GM12865 (cell line): Measurements from ENCODE around the gene L1TD1.

ENCODE experiments used
- DNase-seq: peaks from one replicate; pipeline ENCODE4 v3.0.0; 2010; ENCODE audit warnings: low read depth
- H3K4me3 ChIP-seq: 2 replicates; pipeline ENCODE4 v1.5.1; 2011; ENCODE audit warnings: mild to moderate bottlenecking, low read depth, low read length, control low read depth
- TF ChIP-seq, protein P1 (sequence below): IDR thresholded peaks from 2 replicates; pipeline ENCODE4 v1.5.1; 2011; ENCODE audit warnings: low read length, control low read depth, low read depth, inconsistent platforms; ENCODE audit not compliant: insufficient read depth; ENCODE audit errors: missing control alignments

Gene L1TD1

DNA sequence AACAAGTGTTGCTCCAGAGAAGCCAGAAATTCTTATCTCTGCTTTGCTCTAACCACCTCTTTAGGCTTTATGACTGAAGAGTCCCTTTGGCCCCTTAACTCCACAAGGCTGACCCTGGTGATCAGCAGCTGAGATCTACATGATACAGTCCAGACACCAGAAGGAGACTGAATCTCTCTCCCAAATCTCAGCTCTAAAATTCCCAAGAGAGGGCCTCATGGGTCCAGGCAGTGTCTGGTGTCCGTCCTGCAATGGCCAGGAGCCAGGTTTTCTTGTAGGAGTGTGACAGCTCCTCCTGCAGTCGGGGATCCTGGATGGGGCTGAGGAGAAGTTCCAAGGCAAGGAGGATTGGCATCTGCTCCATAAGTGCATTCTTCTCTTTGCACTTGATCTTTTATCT lies 35.3 kb downstream of the L1TD1 start:
- no peak for DNase-seq
- TF ChIP-seq, protein P1, sequence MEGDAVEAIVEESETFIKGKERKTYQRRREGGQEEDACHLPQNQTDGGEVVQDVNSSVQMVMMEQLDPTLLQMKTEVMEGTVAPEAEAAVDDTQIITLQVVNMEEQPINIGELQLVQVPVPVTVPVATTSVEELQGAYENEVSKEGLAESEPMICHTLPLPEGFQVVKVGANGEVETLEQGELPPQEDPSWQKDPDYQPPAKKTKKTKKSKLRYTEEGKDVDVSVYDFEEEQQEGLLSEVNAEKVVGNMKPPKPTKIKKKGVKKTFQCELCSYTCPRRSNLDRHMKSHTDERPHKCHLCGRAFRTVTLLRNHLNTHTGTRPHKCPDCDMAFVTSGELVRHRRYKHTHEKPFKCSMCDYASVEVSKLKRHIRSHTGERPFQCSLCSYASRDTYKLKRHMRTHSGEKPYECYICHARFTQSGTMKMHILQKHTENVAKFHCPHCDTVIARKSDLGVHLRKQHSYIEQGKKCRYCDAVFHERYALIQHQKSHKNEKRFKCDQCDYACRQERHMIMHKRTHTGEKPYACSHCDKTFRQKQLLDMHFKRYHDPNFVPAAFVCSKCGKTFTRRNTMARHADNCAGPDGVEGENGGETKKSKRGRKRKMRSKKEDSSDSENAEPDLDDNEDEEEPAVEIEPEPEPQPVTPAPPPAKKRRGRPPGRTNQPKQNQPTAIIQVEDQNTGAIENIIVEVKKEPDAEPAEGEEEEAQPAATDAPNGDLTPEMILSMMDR = no peak
- no peak overlapping the region for H3K4me3 ChIP-seq

- DNase-seq = no peak
- TF ChIP-seq, protein P1 = no peak
- no peak overlapping the region for H3K4me3 ChIP-seq
Observed at GRCh38 chr1:62230718-62231117, 36.1 kb downstream of the L1TD1 start.

DNA sequence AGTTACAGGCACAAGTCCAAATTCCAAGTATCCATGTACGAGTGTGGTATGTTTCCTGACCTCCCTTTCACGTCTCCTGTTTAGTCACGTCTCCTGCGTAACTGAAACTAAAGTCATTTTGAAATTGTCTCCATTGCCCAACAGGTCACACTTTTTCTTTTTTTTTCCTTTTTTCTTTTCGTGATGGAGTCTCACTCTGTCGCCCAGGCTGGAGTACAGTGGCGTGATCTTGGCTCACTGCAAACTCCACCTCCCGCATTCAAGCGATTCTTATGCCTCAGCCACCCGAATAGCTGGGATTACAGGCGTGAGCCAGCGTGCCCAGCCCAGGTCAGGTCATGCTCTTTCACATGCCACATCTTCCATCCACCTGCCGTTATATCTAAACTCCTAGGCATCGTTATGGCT lies 38.2 kb downstream of the L1TD1 start:
- DNase-seq = no peak
- TF ChIP-seq, protein P1 = no peak

GRCh38 chr1:62233926-62234450 lies 39.3 kb downstream of the L1TD1 start:
- TF ChIP-seq, protein P1 = no peak
- DNase-seq = no peak
- no peak overlapping the region for H3K4me3 ChIP-seq

More for the DNA sequence above, 38.2 kb downstream of the L1TD1 start:
- H3K4me3 ChIP-seq = no peak overlapping the region

DNA sequence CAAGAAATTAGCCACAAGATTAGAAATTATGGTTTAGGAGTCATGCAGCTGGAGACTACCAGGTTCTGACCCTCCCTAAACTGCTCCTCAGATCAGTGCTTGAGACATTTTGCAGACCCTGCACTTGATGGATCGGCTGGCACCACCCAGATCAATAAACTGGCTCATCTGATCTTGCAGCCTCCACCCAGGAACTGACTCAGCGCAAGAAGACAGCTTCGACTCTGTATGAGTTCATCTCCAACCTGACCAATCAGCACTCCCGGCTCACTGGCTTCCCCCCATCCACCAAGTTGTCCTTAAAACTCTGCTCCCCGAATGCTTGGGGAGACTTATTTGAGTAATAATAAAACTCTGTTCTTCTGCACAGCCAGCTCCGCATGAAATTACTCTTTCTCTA lies 40.0 kb downstream of the L1TD1 start:
- H3K4me3 ChIP-seq = no peak overlapping the region
- DNase-seq = no peak
- TF ChIP-seq, protein P1 = no peak

DNA sequence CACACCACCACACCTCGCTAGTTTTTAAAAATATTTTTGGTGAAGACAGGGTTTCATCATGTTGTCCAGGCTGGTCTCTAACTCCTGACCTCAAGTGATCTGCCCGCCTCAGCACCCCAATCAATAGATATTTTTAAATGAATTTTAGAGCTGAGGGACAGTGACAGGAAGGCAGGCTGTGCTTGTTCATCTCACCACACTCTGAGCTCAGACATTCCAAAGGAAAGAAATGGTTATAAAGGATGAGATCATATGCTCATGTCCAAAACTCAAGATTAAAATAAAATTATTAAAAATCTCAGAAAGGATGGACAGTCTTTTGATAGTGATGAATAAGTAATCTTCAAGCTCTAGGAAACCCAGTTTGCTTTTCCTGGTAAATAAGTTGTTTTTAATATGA lies 40.9 kb downstream of the L1TD1 start:
- no peak for DNase-seq
- TF ChIP-seq, protein P1 = no peak
- no peak overlapping the region for H3K4me3 ChIP-seq

DNA sequence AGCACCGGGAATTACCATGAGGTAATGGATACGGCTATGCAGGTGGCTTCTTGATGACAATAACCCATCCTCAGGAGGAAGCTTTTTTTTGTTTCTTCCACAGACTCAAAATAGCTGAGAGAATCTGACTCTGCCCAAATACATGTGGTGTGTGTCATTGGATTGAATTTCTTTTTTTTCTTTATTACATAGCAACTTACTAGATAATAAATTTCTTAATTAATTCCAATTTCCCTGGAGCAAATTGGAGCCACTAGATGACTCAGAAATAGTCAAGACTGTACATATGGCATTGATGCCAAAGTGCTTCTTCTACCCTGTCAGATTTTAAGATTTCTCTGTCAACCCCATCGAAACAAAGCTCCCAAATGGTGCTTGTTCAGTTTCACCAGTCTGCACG lies 42.7 kb downstream of the L1TD1 start:
- no peak for DNase-seq
- TF ChIP-seq, protein P1 = no peak
- H3K4me3 ChIP-seq = no peak overlapping the region
